ENCODE results near the gene SLC34A3.
"Not testable (repeated sequence)": the region's sequence is repeated elsewhere in the genome, so short reads cannot be mapped to it uniquely, and the experiment has no call there.

SLC34A3 gene

DNA sequence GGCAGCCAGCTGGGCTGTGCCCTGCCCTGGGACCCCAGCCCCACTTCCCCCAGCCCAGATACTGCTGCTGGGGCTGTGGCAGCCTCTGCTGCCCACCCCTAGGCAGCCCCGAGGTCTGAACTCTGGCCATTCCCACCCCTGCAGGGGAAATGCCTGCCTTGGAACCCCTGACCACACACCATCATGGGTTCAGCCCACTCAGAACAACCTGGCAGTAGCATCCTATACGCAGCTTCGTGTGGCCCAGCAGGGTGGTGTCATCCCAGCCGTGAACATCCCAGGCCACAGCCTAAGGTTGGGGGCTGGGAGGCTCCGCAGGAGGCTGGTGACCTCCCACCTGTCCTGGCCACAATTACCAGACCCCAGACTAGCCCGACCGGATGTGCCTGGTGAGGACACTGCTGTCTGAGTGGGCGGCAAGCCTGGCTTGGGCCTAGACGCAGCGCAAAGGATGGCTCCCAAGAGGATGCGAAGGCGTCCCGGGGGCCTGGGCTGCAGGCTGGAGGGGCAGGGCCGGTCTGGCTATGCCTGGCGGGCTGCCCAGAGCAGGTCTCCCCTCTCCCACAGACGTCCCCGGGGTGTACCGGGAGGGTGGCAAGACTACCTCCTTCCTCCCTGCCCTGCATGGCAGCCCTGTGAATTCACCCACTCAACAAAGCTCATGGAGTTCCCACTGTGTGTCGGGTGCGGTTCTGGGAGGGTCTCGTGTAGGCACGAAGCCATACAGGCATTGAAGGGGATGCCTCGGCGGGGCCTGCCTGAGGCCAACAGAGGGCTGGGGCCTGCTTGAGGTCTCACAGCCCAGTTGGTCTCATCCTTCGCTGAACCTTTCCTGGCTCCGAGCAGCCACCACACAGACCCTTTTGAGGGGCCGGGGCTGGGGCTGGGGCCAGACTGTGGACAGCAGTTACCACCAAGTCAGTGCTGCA, 1.5 kb upstream of the SLC34A3 start:
- DNase-seq (ENCODE audit: low read depth) = no peak

- no peak for DNase-seq (ENCODE audit: low read depth)
Measured at GRCh38 chr9:137229903-137230704, 597 bp upstream of the SLC34A3 start.

- no peak for DNase-seq (ENCODE audit: low read depth)
Measured at GRCh38 chr9:137231372-137232039, 805 bp downstream of the SLC34A3 start.

DNA sequence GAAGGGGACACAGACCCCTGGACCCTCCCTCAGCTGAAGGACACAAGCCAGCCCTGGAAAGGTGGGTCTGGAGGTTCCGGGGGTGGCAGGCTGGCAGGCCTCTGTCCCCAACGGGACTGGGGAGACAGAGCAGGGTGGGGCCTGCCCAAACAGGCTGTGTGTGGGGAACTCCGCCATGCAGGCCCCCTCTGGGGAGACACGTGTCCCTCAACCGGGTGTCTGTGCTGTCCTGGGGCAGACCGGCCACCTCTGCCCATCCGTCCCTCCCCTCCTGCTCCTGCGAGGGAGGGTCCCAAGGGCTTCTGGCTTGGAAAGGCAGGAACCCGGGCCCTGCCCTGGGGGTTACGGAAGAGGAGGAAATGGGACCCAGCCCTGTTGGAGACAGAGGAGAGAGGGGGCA, 1.4 kb downstream of the SLC34A3 start:
- DNase-seq (ENCODE audit: low read depth) = no peak

DNA sequence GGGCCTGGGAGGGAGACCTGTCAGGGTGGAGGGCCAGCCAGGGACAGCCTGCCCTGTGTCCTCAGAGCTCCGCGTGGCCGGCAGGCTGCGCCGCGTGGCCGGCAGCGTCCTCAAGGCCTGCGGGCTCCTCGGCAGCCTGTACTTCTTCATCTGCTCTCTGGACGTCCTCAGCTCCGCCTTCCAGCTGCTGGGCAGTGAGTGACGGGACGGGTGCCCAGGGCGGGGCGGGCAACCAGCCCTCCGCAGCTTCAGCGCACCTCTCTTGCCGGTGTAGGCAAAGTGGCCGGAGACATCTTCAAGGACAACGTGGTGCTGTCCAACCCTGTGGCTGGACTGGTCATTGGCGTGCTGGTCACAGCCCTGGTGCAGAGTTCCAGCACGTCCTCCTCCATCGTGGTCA, 1.8 kb downstream of the SLC34A3 start:
- DNase-seq (ENCODE audit: low read depth) = no peak

GRCh38 chr9:137233143-137233980, 2.7 kb downstream of the SLC34A3 start:
- no peak for DNase-seq (ENCODE audit: low read depth)

- no peak for DNase-seq (ENCODE audit: low read depth)
Measured at GRCh38 chr9:137234055-137234697, 3.5 kb downstream of the SLC34A3 start.

- DNase-seq (ENCODE audit: low read depth) = no peak
Measured at GRCh38 chr9:137234758-137235423, 4.2 kb downstream of the SLC34A3 start.

DNA sequence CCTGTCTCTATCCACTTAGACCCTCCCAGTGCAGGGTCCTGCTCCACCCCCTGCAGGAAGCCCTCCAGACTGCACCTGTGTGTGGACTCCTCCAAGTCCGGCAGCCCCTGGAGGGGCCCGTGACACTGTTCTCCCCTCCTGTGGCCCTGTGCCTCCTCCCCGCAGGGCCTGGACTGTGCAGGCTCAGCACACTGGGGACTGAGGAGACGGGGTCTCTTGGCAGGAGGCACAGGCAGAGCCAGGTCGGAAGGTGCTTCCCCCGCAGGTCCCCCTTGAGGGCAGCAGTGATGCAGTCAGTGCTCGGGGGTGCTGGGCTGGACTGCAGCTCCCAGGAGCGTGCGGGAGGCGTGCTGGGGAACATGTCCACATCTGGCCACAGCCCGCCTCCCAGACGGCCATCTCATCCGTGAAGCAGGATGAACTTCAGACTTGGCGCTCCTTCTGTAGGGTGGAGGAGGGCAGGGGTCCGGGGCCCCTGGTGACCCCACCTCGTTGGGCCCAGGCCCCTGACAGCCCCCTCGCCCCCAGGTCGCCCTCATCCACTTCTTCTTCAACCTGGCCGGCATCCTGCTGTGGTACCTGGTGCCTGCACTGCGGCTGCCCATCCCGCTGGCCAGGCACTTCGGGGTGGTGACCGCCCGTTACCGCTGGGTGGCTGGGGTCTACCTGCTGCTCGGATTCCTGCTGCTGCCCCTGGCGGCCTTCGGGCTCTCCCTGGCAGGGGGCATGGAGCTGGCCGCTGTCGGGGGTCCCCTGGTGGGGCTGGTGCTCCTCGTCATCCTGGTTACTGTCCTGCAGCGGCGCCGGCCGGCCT, 4.9 kb downstream of the SLC34A3 start:
- DNase-seq (ENCODE audit: low read depth) = no peak

- peak; percentile 90 for DNase-seq (ENCODE audit: low read depth)
Measured at GRCh38 chr9:137236238-137236935, 5.7 kb downstream of the SLC34A3 start.

DNA sequence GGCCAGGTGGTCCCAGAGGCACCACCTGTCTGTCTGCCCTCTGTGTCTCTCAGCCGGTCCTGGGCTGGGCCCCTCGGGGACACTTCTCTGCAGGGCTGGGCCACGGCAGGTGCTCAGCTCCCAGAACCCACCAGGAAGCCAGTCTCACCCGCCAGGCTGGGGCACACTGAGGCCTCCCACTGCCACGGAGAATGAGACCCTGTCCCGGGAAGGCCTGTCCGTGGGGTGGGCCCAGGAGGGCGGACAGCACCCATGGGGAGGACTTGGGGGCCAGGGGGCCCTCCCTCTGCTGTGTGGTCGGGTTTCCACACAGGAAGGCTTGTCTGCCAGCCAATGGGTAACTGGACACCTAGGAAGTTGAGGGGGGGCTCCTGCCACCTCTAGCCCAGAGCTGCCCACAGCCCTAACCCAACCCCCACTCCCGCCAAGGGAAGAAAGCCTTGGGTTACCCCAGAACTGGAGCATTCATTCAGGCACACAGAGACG, 6.3 kb downstream of the SLC34A3 start:
- no peak for DNase-seq (ENCODE audit: low read depth)

- DNase-seq (ENCODE audit: low read depth) = no peak
Measured at GRCh38 chr9:137237759-137238726, 7.3 kb downstream of the SLC34A3 start.

GRCh38 chr9:137239541-137240200, 9.0 kb downstream of the SLC34A3 start:
- not testable (repeated sequence) for DNase-seq (ENCODE audit: low read depth)

DNA sequence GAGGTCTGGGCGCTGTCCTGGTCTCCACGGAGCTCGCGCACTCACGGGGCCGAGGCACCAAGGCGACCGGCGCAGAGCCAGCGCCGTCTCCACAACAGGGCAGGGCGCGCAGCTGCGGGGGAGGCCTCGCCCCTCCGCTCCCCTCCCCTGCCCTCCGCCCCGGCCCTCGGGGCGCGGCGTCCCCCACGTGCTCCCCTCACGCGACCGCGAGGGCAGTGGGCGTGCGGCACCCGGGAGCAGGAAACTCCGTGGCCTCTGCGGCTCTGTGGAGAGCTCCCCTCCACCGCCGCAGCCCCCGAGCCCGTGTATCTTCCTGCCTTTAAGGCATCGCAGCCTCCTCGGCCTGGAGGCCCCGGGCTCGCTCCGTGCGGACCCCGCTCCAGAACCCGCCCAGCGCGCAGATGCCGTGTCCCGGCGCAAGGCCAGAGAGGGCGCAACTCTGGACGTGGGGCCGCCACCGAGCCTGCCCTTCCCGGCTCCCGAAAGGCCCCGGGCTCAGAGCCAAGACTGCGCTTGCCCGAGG, 9.7 kb downstream of the SLC34A3 start:
- DNase-seq (ENCODE audit: low read depth) = peak; percentile 52

DNA sequence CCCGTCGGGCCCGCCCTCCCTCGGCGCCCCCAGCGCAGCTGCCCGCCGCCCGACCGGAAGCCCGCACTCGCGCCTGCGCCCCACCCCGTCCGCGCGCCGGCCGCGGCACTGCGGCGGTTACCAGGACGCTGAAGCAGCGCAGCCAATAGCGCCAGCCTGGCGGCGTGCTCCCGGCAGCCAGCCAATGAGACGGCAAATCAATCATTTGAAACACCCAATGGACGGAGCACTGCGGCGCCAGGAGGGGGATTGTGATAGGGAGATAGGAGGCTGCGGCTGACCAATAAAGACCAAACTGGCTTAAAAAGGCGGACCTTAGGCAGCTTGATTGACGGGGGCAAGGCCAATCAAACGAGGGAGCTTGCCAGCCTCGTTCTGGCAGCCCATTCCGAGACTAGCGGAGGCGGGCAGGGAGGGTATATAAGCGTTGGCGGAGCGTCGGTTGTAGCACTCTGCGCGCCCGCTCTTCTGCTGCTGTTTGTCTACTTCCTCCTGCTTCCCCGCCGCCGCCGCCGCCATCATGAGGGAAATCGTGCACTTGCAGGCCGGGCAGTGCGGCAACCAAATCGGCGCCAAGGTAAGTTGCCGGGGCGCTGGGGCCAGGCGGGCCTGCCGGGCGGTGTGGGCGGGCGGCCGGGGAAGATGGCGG, 10.3 kb downstream of the SLC34A3 start, which contains the start of gene TUBB4B:
Gene TUBB4B (plus strand): TSS at position 447 of the 649 bp plus-strand sequence. CDS start 74 bp downstream, at position 521.
- peak; percentile 93 for DNase-seq (ENCODE audit: low read depth)
